Measurements from ENCODE around the gene GPR84.

DNA sequence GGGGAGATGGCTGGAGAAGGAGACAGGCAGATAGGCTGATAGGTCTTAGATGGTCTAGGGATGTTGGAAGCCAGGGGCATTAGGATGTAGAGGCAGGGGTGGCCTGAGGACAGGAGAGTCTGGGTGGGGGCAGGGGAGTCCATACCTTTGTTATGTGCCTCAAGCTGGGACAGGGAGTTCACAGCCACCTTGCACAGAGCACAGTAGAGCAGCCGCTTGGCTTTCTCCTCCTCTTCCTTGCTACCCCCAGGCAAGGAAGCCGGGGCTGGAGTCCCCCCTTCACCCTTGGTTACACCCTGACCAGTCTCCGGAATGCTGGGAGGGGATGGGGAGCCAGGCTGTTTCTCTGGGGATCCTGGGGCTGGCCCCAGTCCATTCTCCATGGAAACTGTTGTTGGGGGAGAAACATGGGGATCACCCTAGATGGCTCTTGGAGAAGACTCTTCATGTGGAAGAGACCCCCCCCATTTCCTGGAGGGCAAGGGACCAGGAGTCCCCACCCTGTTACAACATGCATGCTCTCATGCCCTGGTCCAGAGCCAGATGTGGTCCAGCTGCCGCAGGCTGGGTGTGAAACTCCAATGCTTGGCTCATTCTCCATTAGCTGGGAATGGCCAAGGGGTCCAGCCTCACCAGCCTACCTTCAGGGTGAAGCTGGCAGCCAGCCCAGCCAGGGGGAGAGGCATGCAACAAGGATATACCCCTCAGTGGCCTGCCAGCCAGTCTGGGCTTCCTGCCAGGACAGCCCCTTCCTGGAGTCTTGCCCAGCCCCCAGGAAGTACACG, 7.2 kb upstream of the GPR84 start:
- TF ChIP-seq, protein P1, sequence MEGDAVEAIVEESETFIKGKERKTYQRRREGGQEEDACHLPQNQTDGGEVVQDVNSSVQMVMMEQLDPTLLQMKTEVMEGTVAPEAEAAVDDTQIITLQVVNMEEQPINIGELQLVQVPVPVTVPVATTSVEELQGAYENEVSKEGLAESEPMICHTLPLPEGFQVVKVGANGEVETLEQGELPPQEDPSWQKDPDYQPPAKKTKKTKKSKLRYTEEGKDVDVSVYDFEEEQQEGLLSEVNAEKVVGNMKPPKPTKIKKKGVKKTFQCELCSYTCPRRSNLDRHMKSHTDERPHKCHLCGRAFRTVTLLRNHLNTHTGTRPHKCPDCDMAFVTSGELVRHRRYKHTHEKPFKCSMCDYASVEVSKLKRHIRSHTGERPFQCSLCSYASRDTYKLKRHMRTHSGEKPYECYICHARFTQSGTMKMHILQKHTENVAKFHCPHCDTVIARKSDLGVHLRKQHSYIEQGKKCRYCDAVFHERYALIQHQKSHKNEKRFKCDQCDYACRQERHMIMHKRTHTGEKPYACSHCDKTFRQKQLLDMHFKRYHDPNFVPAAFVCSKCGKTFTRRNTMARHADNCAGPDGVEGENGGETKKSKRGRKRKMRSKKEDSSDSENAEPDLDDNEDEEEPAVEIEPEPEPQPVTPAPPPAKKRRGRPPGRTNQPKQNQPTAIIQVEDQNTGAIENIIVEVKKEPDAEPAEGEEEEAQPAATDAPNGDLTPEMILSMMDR (IDR thresholded peaks at IDR 0.05), result no peak
- no peak for TF ChIP-seq POLR2A (IDR thresholded peaks at IDR 0.05)

Data from thyroid gland (tissue), 4 donors.